HEK293 (cell line): ENCODE data around the gene MOSPD3.
A peak's percentile ranks its signal among the peaks of the same experiment; 100 is the strongest.

Experiments
- GLI2 ChIP-seq: fragments of 450-650 bp; formaldehyde crosslinking; IDR thresholded peaks from 2 replicates; pipeline ENCODE4; 2017; ENCODE audit warnings: missing biosample characterization, missing genetic modification characterization, low read depth, borderline replicate concordance
- HOXD13 ChIP-seq: sonication (generic); formaldehyde crosslinking; IDR thresholded peaks from 2 replicates; pipeline ENCODE4 v1.8.0; 2022; ENCODE audit warnings: missing genetic modification reagents, borderline replicate concordance
- MEIS1 ChIP-seq: sonication (generic); formaldehyde crosslinking; IDR thresholded peaks from 2 replicates; pipeline ENCODE4 v1.8.1; 2022; ENCODE audit warnings: missing genetic modification reagents, mild to moderate bottlenecking, borderline replicate concordance
- MZF1 ChIP-seq: fragments of 450-650 bp; formaldehyde crosslinking; IDR thresholded peaks from 2 replicates; pipeline ENCODE4 v1.5.1; 2017; ENCODE audit warnings: missing biosample characterization, missing genetic modification characterization, borderline replicate concordance
- PRDM2 ChIP-seq: fragments of 450-650 bp; formaldehyde crosslinking; IDR thresholded peaks from 2 replicates; pipeline ENCODE4 v1.5.1; 2016; ENCODE audit warnings: missing biosample characterization, missing genetic modification characterization, borderline replicate concordance
- ZBTB21 ChIP-seq: fragments of 450-650 bp; formaldehyde crosslinking; IDR thresholded peaks from 2 replicates; pipeline ENCODE4 v1.5.1; 2017; ENCODE audit warnings: missing biosample characterization, missing genetic modification characterization
- ZBTB8A ChIP-seq: fragments of 450-650 bp; formaldehyde crosslinking; IDR thresholded peaks from 2 replicates; pipeline ENCODE4 v1.5.1; 2016; ENCODE audit warnings: missing biosample characterization, missing genetic modification characterization
- ZNF19 ChIP-seq: fragments of 450-650 bp; formaldehyde crosslinking; IDR thresholded peaks from 2 replicates; pipeline ENCODE4; 2016; ENCODE audit warnings: missing biosample characterization, missing genetic modification characterization, low read depth
- ZNF239 ChIP-seq: fragments of 450-650 bp; formaldehyde crosslinking; IDR thresholded peaks from 2 replicates; pipeline ENCODE4 v1.5.1; 2016; ENCODE audit warnings: missing biosample characterization, missing genetic modification characterization
- ZNF266 ChIP-seq: fragments of 450-650 bp; formaldehyde crosslinking; IDR thresholded peaks from 2 replicates; pipeline ENCODE4 v1.5.1; 2016; ENCODE audit warnings: missing biosample characterization, missing genetic modification characterization, low read depth
- ZNF274 ChIP-seq, 2 experiments: fragments of 200-500 bp in 1 of 2; fragments of 450-650 bp in 1 of 2; sonication (Bioruptor generic) in 1 of 2; formaldehyde crosslinking in 1 of 2; IDR thresholded peaks; 2 replicates each; pipeline versions ENCODE4 v1.5.1 to v1.6.1; 2014 to 2016; ENCODE audit warnings: borderline replicate concordance in 1 of 2, inconsistent platforms in 1 of 2, low read length in 1 of 2, missing biosample characterization in 1 of 2, missing genetic modification characterization in 1 of 2
- ZNF311 ChIP-seq: fragments of 450-650 bp; formaldehyde crosslinking; IDR thresholded peaks from 2 replicates; pipeline ENCODE4 v1.5.1; 2017; ENCODE audit warnings: missing biosample characterization, missing genetic modification characterization, borderline replicate concordance
- ZNF341 ChIP-seq: fragments of 450-650 bp; formaldehyde crosslinking; IDR thresholded peaks from 2 replicates; pipeline ENCODE4; 2016; ENCODE audit warnings: low read depth, missing biosample characterization, missing genetic modification characterization
- ZNF394 ChIP-seq: fragments of 450-650 bp; formaldehyde crosslinking; IDR thresholded peaks from 2 replicates; pipeline ENCODE4 v1.5.1; 2016; ENCODE audit warnings: missing biosample characterization, missing genetic modification characterization, mild to moderate bottlenecking, moderate library complexity, borderline replicate concordance
- ZNF398 ChIP-seq: fragments of 450-650 bp; formaldehyde crosslinking; IDR thresholded peaks from 2 replicates; pipeline ENCODE4 v1.5.1; 2017; ENCODE audit warnings: missing biosample characterization, missing genetic modification characterization
- ZNF449 ChIP-seq: fragments of 450-650 bp; formaldehyde crosslinking; IDR thresholded peaks from 2 replicates; pipeline ENCODE4 v1.5.1; 2017; ENCODE audit warnings: missing biosample characterization, mild to moderate bottlenecking, missing genetic modification characterization, moderate library complexity
- ZNF623 ChIP-seq: fragments of 450-650 bp; formaldehyde crosslinking; IDR thresholded peaks from 2 replicates; pipeline ENCODE4 v1.5.1; 2016; ENCODE audit warnings: missing biosample characterization, missing genetic modification characterization
- ZNF624 ChIP-seq: fragments of 450-650 bp; formaldehyde crosslinking; IDR thresholded peaks from 2 replicates; pipeline ENCODE4 v1.5.1; 2017; ENCODE audit warnings: missing biosample characterization, missing genetic modification characterization
- ZNF768 ChIP-seq: fragments of 450-650 bp; formaldehyde crosslinking; IDR thresholded peaks from 2 replicates; pipeline ENCODE4 v1.5.1; 2018; ENCODE audit warnings: missing biosample characterization, mild to moderate bottlenecking, missing genetic modification characterization
- ZSCAN18 ChIP-seq: fragments of 450-650 bp; formaldehyde crosslinking; IDR thresholded peaks from 2 replicates; pipeline ENCODE4 v1.5.1; 2016; ENCODE audit warnings: missing biosample characterization, missing genetic modification characterization
- ZXDB ChIP-seq: fragments of 450-650 bp; formaldehyde crosslinking; IDR thresholded peaks from 2 replicates; pipeline ENCODE4 v1.5.1; 2016; ENCODE audit warnings: missing biosample characterization, missing genetic modification characterization
- TF ChIP-seq, protein P1 (sequence below): fragments of 450-650 bp; formaldehyde crosslinking; IDR thresholded peaks from 2 replicates; pipeline ENCODE4; 2016; ENCODE audit warnings: missing biosample characterization, missing genetic modification characterization
- TF ChIP-seq, protein P2 (sequence below): fragments of 450-650 bp; formaldehyde crosslinking; IDR thresholded peaks from 2 replicates; pipeline ENCODE4 v1.5.1; 2016; ENCODE audit warnings: missing biosample characterization, missing genetic modification characterization
- TF ChIP-seq, protein P3 (sequence below): fragments of 450-650 bp; formaldehyde crosslinking; IDR thresholded peaks from 2 replicates; pipeline ENCODE4 v1.5.1; 2016; ENCODE audit warnings: missing biosample characterization, missing genetic modification characterization

The MOSPD3 gene

DNA sequence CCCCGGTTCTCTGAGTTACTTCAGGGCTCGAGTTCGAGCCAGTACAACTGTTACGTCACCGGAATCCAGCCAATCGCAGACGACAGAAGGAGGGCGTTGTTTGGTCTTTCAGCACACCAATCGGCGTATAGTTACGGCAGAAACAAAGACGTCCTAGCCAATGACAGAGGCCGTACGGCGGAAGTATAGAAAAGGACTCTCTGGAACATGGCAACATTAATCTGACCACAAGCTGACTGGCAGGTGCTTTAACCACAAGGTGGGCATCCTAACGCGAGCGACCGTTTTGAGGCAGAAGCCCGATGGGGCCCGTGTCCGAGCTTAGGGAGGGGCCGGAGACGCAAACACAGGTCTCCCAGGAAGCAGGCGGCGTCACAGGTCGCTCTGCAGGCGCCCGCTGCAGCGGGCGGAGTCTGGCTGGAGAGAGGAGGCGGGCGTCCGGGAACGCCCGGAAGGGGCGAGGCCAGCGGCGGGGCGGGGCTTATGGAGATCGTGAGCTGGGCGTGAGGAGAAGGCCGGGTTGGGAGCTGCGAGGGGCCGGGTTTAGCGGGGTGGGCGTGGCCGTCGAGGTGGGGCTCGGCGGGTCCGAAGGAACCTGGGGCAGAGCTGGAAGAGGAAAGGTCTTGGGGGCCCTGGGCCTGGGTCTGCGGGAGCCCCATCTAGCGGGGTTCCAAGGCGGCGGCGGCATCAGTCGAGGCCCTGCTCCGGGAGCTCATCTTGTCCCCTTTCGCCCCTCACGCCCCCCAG is at the start of gene MOSPD3 (continued):
- TF ChIP-seq PRDM2 (tag by site-specific recombination) (no peak), ZNF449 (peak; percentile 60; the same call in 1 of the 2 replicates), HOXD13 (no peak), ZBTB8A (peak; percentile 92), ZNF623 (tag by site-specific recombination) (no peak), ZNF398 (tag by site-specific recombination) (no peak), GLI2 (tag by site-specific recombination) (no peak), ZNF394 (tag by site-specific recombination) (no peak), MZF1 (tag by site-specific recombination) (no peak), ZNF311 (tag by site-specific recombination) (no peak), ZXDB (tag by site-specific recombination) (0 out of 2 replicates have a peak, but pooled peaks have one; percentile 36), ZNF266 (tag by site-specific recombination) (no peak), ZNF274 (IDR thresholded peaks at IDR 0.05; ENCODE audit: low read length) (no peak), ZNF274 (tag by site-specific recombination; IDR thresholded peaks at IDR 0.05; ENCODE audit: borderline replicate concordance) (no peak), ZNF19 (no peak), ZNF624 (tag by site-specific recombination) (no peak), ZNF239 (tag by site-specific recombination) (no peak), ZNF341 (tag by site-specific recombination) (no peak), MEIS1 (CRISPR knock-in tag) (no peak), ZSCAN18 (tag by site-specific recombination) (no peak), ZNF768 (no peak), ZBTB21 (peak; percentile 76)
- TF ChIP-seq, protein P1, sequence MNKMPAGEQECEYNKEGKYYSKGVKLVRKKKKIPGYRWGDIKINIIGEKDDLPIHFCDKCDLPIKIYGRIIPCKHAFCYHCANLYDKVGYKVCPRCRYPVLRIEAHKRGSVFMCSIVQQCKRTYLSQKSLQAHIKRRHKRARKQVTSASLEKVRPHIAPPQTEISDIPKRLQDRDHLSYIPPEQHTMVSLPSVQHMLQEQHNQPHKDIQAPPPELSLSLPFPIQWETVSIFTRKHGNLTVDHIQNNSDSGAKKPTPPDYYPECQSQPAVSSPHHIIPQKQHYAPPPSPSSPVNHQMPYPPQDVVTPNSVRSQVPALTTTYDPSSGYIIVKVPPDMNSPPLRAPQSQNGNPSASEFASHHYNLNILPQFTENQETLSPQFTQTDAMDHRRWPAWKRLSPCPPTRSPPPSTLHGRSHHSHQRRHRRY (tag by site-specific recombination), result no peak
- TF ChIP-seq, protein P2, sequence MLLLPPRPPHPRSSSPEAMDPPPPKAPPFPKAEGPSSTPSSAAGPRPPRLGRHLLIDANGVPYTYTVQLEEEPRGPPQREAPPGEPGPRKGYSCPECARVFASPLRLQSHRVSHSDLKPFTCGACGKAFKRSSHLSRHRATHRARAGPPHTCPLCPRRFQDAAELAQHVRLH (tag by site-specific recombination), result no peak
- TF ChIP-seq, protein P3, sequence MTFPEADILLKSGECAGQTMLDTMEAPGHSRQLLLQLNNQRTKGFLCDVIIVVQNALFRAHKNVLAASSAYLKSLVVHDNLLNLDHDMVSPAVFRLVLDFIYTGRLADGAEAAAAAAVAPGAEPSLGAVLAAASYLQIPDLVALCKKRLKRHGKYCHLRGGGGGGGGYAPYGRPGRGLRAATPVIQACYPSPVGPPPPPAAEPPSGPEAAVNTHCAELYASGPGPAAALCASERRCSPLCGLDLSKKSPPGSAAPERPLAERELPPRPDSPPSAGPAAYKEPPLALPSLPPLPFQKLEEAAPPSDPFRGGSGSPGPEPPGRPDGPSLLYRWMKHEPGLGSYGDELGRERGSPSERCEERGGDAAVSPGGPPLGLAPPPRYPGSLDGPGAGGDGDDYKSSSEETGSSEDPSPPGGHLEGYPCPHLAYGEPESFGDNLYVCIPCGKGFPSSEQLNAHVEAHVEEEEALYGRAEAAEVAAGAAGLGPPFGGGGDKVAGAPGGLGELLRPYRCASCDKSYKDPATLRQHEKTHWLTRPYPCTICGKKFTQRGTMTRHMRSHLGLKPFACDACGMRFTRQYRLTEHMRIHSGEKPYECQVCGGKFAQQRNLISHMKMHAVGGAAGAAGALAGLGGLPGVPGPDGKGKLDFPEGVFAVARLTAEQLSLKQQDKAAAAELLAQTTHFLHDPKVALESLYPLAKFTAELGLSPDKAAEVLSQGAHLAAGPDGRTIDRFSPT (tag by site-specific recombination), result peak; percentile 91
